OCI-LY7 (cell line): ENCODE measurements around the gene SMIM8.

ENCODE experiments used
- CTCF ChIP-seq: fragments of 200-600 bp; sonication (generic); conservative IDR thresholded peaks from 2 replicates; pipeline ENCODE4 v1.5.1; 2014; ENCODE audit warnings: mild to moderate bottlenecking, antibody characterized with exemption, low read length, moderate library complexity, mixed read lengths
- EZH2phosphoT487 ChIP-seq: fragments of 200-600 bp; sonication (generic); IDR thresholded peaks from 2 replicates; pipeline ENCODE4 v1.6.1; 2018; ENCODE audit warnings: low read depth, borderline replicate concordance, mild to moderate bottlenecking, mixed run types, antibody characterized with exemption, low read length, moderate library complexity, mixed read lengths

GRCh38 chr6:87277123-87277522 is 45.3 kb upstream of the SMIM8 start:
- peak; percentile 74 for TF ChIP-seq CTCF
- no peak for TF ChIP-seq EZH2phosphoT487
